HEK293 (cell line): ENCODE measurements around the gene ABAT.
A peak's percentile ranks its signal among the peaks of the same experiment; 100 is the strongest.
"Not testable (repeated sequence)": the region's sequence is repeated elsewhere in the genome, so short reads cannot be mapped to it uniquely, and the experiment has no call there.

Experiments
- CTCF ChIA-PET: fragments of 350-600 bp; formaldehyde crosslinking; extraction: SDS; loops from one replicate; lab custom pipeline; 2021; ENCODE audit warnings: antibody characterized with exemption; lab: Yijun Ruan, JAX
- POLR2A ChIA-PET: fragments of 300-600 bp; formaldehyde crosslinking; extraction: SDS; loops from one replicate; lab custom pipeline; 2020; ENCODE audit warnings: antibody characterized with exemption, inconsistent platforms; lab: Yijun Ruan, JAX
- H3K27ac ChIP-seq: fragments of 200-500 bp; sonication (Bioruptor generic); 2 replicates; pipeline ENCODE4 v1.5.1; 2014; ENCODE audit warnings: low read depth, low read length, control low read depth, inconsistent platforms; ENCODE audit errors: extremely low read depth
- H3K36me3 ChIP-seq, 2 experiments: fragments of 200-500 bp in 1 of 2; sonication (Bioruptor generic) in 1 of 2; 1 replicate in 1 of 2; 2 replicates in 1 of 2; pipeline ENCODE4 v1.5.1; 2014 to 2017; ENCODE audit warnings: inconsistent platforms in 2 of 2, low read length in 2 of 2; ENCODE audit not compliant: control insufficient read depth in 2 of 2, insufficient read depth in 1 of 2
- H3K4me1 ChIP-seq: fragments of 200-500 bp; sonication (Bioruptor generic); 2 replicates; pipeline ENCODE4 v1.5.1; 2014; ENCODE audit warnings: mild to moderate bottlenecking, low read length, inconsistent platforms; ENCODE audit not compliant: control insufficient read depth, insufficient read depth
- H3K4me3 ChIP-seq: 2 replicates; pipeline ENCODE4 v1.5.1; 2011; ENCODE audit warnings: low read depth, mild to moderate bottlenecking, control low read depth, low read length, moderate library complexity
- H3K9me3 ChIP-seq: fragments of 200-500 bp; sonication (Bioruptor generic); 2 replicates; pipeline ENCODE4 v1.5.1; 2014; ENCODE audit warnings: low read depth, low read length, inconsistent platforms; ENCODE audit not compliant: control insufficient read depth, insufficient read depth
- KLF7 ChIP-seq: fragments of 450-650 bp; formaldehyde crosslinking; IDR thresholded peaks from 2 replicates; pipeline ENCODE4 v1.5.1; 2016; ENCODE audit warnings: missing biosample characterization, missing genetic modification characterization, borderline replicate concordance
- PBX3 ChIP-seq: sonication (generic); formaldehyde crosslinking; IDR thresholded peaks from 2 replicates; pipeline ENCODE4 v1.8.1; 2022; ENCODE audit warnings: mild to moderate bottlenecking, moderate library complexity, missing genetic modification reagents
- YY1 ChIP-seq: fragments of 450-650 bp; formaldehyde crosslinking; IDR thresholded peaks from 2 replicates; pipeline ENCODE4 v1.5.1; 2018; ENCODE audit warnings: missing biosample characterization, missing genetic modification characterization
- ZBTB49 ChIP-seq: fragments of 450-650 bp; formaldehyde crosslinking; IDR thresholded peaks from 2 replicates; pipeline ENCODE4 v1.5.1; 2016; ENCODE audit warnings: missing biosample characterization, missing genetic modification characterization, low read depth
- ZFP41 ChIP-seq: fragments of 450-650 bp; formaldehyde crosslinking; IDR thresholded peaks from 2 replicates; pipeline ENCODE4 v1.5.1; 2016; ENCODE audit warnings: missing biosample characterization, missing genetic modification characterization, borderline replicate concordance
- ZIC2 ChIP-seq: fragments of 450-650 bp; formaldehyde crosslinking; IDR thresholded peaks from 2 replicates; pipeline ENCODE4 v1.5.1; 2016; ENCODE audit warnings: missing biosample characterization, missing genetic modification characterization
- ZNF10 ChIP-seq: fragments of 450-650 bp; formaldehyde crosslinking; IDR thresholded peaks from 2 replicates; pipeline ENCODE4 v1.5.1; 2017; ENCODE audit warnings: missing biosample characterization, missing genetic modification characterization
- ZNF16 ChIP-seq: fragments of 450-650 bp; formaldehyde crosslinking; IDR thresholded peaks from 2 replicates; pipeline ENCODE4 v1.5.1; 2016; ENCODE audit warnings: low read depth, missing biosample characterization, missing genetic modification characterization
- ZNF2 ChIP-seq: fragments of 450-650 bp; formaldehyde crosslinking; IDR thresholded peaks from 2 replicates; pipeline ENCODE4 v1.5.1; 2016; ENCODE audit warnings: missing biosample characterization, missing genetic modification characterization
- ZNF239 ChIP-seq: fragments of 450-650 bp; formaldehyde crosslinking; IDR thresholded peaks from 2 replicates; pipeline ENCODE4 v1.5.1; 2016; ENCODE audit warnings: missing biosample characterization, missing genetic modification characterization
- ZNF280C ChIP-seq: fragments of 450-650 bp; formaldehyde crosslinking; IDR thresholded peaks from 2 replicates; pipeline ENCODE4 v1.5.1; 2016; ENCODE audit warnings: missing biosample characterization, missing genetic modification characterization
- ZNF416 ChIP-seq: fragments of 450-650 bp; formaldehyde crosslinking; IDR thresholded peaks from 2 replicates; pipeline ENCODE4 v1.5.1; 2016; ENCODE audit warnings: missing biosample characterization, missing genetic modification characterization
- ZNF449 ChIP-seq: fragments of 450-650 bp; formaldehyde crosslinking; IDR thresholded peaks from 2 replicates; pipeline ENCODE4 v1.5.1; 2017; ENCODE audit warnings: missing biosample characterization, mild to moderate bottlenecking, missing genetic modification characterization, moderate library complexity
- ZNF600 ChIP-seq: fragments of 450-650 bp; formaldehyde crosslinking; IDR thresholded peaks from 2 replicates; pipeline ENCODE4 v1.5.1; 2016; ENCODE audit warnings: missing biosample characterization, missing genetic modification characterization
- ZNF658 ChIP-seq: fragments of 450-650 bp; formaldehyde crosslinking; IDR thresholded peaks from 2 replicates; pipeline ENCODE4; 2016; ENCODE audit warnings: missing biosample characterization, missing genetic modification characterization
- ZNF747 ChIP-seq: fragments of 450-650 bp; formaldehyde crosslinking; IDR thresholded peaks from 2 replicates; pipeline ENCODE4 v1.5.1; 2016; ENCODE audit warnings: missing biosample characterization, missing genetic modification characterization
- ZNF776 ChIP-seq: fragments of 450-650 bp; formaldehyde crosslinking; IDR thresholded peaks from 2 replicates; pipeline ENCODE4 v1.5.0; 2017; ENCODE audit warnings: missing biosample characterization, missing genetic modification characterization, borderline replicate concordance

The ABAT gene

GRCh38 chr16:8798535-8799157 is 124.2 kb downstream of the ABAT start:
- CTCF ChIA-PET: interaction anchor here (0.6 to 2.9 kb wide), 3 partner anchors 81 to 230 kb away, joined by 3 to 12 read pairs (median 4); no protein-coding TSS in a partner anchor
- peaks cover 11 to 43% of the 10 kb centered on the region in 2 experiments; a peak in 2 of 3 replicates for H3K36me3 ChIP-seq
- no peaks in the 10 kb centered on the region for H3K4me1 ChIP-seq
- H3K9me3 ChIP-seq: no peaks in the 10 kb centered on the region
- POLR2A ChIA-PET: interaction anchor here (0.6 to 2.0 kb wide), 2 partner anchors 69 to 138 kb away, joined by 3 to 14 read pairs; partner anchors contain the start of gene CARHSP1
- TF ChIP-seq ZNF449 (tag by site-specific recombination): no peak
- no peak for TF ChIP-seq ZFP41 (tag by site-specific recombination)
- no peak for TF ChIP-seq KLF7 (tag by site-specific recombination)
- no peak for TF ChIP-seq ZNF10
- TF ChIP-seq ZNF280C (tag by site-specific recombination): no peak
- no peak for TF ChIP-seq ZNF747 (tag by site-specific recombination)
- H3K27ac ChIP-seq: peak overlapping the region; percentile 40; the same call in 1 of the 2 replicates
- peak overlapping the region; percentile 87 for H3K4me3 ChIP-seq

GRCh38 chr16:8801701-8802100 is 127.3 kb downstream of the ABAT start:
- CTCF ChIA-PET: interaction anchor here (0.6 to 1.2 kb wide), 3 partner anchors 10 to 141 kb away, joined by 3 to 6 read pairs (median 3); partner anchors contain the start of gene CARHSP1
- H3K9me3 ChIP-seq: no peaks in the 10 kb centered on the region
- H3K36me3 ChIP-seq: peaks cover 21 to 62% of the 10 kb centered on the region in 2 experiments; a peak in 2 of 3 replicates
- no peak overlapping the region for H3K4me3 ChIP-seq
- POLR2A ChIA-PET: interaction anchor here (1.1 kb wide), 1 partner anchor 67 kb away, joined by 3 read pairs; the partner anchor contains the start of gene CARHSP1
- H3K4me1 ChIP-seq: no peaks in the 10 kb centered on the region
- TF ChIP-seq ZBTB49 (tag by site-specific recombination): no peak
- TF ChIP-seq ZNF2 (tag by site-specific recombination): no peak
- no peak for TF ChIP-seq ZNF416
- no peak for TF ChIP-seq YY1 (tag by site-specific recombination)
- TF ChIP-seq ZNF16: no peak
- TF ChIP-seq ZNF280C (tag by site-specific recombination): no peak
- TF ChIP-seq ZNF600: no peak
- TF ChIP-seq ZNF776 (tag by site-specific recombination): no peak
- TF ChIP-seq PBX3 (CRISPR knock-in tag): no peak
- no peak for TF ChIP-seq ZIC2 (tag by site-specific recombination)
- no peak for TF ChIP-seq ZFP41 (tag by site-specific recombination)
- no peak for TF ChIP-seq ZNF239 (tag by site-specific recombination)
- TF ChIP-seq ZNF658 (tag by site-specific recombination): no peak
- no peak overlapping the region for H3K27ac ChIP-seq

- H3K4me3 ChIP-seq, H3K27ac ChIP-seq, CTCF ChIA-PET, POLR2A ChIA-PET, H3K9me3 ChIP-seq, H3K4me1 ChIP-seq: not testable (repeated sequence)
- peaks cover 30 to 82% of the 10 kb centered on the region in 2 experiments for H3K36me3 ChIP-seq
Observed at GRCh38 chr16:8803733-8804132, 129.3 kb downstream of the ABAT start.
